IPS-NIHi11 (cell line): ENCODE data around the gene PRCD.
A peak's percentile ranks its signal among the peaks of the same experiment; 100 is the strongest.

Experiments
- DNase-seq: peaks from one replicate; pipeline ENCODE4 v3.0.0; 2012; ENCODE audit warnings: mixed read lengths, low spot score

Gene PRCD

DNA sequence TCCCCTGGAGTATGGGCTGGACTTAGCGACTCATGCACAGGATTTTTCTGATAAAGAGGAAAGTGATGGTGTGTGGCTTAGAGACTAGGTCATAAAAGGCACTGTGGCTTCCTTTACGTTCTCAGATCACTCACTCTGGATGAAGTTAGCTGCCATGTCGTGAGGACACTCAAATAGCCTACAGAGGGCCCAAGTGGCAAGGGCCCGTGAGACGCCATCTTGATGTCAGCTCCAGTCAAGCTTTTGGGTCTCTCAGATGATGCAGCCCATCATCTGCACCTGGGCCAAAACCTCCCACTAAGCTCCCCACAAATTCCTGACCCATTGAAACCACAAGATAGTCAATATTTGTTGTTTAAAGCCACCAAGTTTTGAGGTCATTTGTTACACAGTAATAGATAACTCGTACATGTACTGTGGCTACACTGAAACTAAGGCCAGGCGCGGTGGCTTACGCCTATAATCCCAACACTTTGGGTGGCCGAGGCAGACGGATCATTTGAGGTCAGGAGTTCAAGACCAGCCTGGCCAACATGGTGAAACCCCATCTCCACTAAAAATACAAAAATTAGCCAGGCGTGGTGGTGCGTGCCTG lies 31.1 kb downstream of the PRCD start:
- DNase-seq, result no peak

DNA sequence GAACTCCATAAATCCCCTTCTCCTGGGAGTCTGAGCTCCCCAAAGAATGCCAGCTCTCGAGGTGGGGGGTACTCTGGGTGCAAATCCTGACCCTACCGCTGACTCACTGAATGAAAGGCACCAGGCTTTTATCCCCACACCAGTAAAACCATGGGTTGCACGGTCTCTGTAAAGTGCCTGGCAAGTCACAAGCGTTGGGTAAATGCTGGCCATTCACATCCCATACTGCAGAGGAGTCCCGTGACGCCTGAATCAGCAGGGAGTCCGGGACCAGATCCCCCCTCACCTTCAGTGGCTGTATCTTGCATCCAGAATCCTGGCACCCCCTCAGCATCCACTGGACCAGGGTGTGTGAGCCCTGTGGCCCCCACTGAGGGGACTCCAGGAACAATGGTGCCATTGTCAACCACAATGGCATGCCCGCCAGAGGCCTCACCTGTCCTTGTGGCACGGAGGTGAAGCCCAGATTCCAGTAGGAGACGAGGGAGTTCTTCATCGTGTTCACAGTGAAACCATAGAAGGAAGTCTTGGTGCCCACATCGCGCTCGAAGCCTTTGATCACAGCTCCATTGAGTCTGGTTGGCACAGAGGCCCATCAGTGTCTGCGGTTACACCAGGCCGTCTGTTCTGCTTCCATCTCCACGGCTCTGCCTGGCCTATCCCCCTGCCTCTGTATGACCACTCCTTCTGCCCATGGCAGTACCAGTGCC lies 32.5 kb downstream of the PRCD start:
- no peak for DNase-seq

DNA sequence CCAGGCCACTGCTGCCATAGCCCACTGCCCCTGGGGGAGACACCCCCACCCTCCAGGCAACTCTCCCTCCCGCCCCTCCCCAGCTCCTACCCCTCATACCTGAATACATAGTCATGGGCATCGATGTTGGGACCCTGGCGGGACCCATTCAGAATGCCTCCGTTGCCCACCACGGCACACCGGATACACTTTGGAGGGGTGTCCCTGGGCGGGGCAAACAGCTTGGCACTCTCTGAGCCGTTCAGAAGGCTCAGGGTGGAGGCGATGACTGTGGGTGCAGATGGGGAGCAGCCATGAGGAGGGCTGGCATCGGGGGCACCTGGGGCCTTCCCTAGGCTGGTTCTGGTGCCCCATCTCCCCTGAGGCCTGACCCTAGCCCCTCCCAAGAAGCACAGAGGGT lies 33.3 kb downstream of the PRCD start:
- DNase-seq, result no peak

DNA sequence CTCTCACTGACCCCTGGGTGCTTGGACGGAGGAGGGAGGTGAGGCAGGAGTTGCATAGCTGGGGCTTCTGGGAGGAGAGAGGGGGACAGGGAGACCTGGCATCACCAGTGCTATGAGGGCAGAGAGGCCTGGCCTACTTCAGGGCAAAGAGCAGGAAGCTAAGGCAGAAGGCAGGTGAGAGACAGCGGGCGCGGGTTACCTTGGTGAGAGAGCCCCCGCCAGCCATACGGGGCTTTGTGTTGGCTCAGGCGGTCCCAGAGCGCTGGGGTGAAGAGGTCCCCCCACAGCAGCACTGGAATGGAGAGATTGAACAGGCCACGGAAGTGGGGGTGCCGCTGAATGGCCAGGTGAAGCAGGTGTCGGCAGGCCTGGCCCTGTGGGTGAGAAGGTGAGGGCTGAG lies 34.3 kb downstream of the PRCD start:
- DNase-seq, result no peak

DNA sequence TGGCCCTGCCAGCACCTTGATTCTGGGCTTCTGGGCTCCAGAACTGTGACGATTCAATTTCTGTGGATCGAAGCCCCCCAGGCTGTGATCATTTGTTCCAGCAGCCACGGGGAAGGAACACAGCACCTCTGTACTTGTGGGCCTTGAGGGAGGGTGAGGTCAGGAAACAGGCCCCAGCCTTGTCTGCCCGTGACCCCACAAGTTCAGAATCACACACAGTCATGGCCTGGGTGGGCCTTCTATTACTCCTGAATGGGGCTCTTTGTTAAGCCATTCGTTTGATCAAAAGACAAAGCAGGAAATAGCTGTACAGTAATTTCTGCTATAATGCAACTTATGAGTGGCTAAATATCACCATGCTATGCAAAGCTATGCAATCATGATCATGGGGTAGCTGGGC lies 35.7 kb downstream of the PRCD start:
- no peak for DNase-seq

DNA sequence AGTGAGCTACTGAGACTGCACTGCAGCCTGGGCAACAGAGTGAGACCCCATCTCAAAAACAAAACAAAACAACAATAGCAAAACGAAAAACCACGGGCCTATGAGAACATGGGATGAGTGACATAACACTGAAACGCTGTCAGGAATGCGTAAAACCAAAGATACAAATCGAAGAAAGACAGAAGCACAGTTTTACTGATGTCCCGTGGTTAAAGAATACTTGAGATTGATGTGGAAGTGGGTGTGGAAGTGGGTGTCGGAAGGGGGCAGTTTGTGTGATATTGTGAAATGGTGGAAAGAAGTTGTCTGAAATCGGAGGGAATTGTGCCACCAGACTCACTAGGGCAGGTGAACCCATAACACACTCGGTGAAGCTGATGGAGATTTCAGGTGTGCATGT lies 36.3 kb downstream of the PRCD start:
- DNase-seq, result no peak

DNA sequence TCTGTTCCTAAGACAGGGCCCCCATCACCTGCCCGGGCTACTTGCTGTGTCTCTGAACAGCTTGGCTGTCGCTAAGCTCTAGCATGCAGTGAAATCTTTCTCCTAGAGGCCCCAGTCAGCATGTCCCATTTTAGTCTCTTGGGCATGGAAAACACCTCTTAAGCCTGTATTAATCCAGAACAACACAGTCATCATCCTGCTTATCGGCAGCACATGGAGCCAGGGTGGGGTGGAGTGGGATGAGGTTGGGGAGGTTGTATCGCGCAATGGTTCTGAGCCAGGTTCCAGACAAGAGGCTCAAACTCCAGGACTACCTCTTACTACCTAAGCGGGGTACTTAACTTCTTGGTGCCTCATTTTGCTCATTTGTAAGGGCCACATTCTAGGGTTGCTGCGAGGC lies 38.0 kb downstream of the PRCD start:
- DNase-seq, result no peak

DNA sequence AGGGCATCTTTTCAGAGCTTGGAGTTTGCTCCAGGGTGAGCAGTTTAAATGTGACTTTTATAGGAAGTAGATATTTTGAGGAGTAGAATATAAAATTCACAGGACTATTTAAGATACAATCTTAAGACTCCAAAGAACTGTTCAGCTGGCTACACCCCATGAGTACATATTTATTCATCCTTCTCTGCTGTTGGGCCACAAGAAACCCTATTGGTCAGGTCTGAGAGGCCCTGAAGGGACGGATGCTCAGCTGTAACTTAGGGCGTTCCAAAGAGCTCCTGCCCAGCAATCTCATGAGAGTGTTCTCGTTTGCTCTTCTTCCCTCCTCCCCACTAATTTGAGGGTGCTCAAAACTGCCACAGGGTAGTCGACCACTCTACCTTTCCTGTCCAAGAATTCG lies 38.5 kb downstream of the PRCD start:
- no peak for DNase-seq

DNA sequence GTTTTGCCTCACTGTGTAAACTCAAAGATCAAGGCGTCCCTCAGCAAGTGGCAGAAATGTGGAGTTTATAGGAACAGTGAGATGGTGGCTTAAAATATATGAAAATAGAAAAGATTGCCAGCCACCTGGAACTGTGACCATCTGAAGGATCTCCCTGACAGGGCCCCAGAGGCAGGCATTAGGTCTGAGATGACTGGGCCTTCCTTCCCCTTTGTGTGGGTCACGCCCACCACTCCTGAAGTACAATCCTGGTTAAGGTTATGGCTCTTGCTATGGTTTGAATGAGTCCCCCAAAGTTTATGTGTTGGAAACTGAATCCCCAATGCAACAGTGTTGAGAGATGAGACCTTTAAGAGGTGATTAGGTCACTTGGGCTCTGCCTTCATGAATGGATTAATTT lies 39.4 kb downstream of the PRCD start:
- no peak for DNase-seq

DNA sequence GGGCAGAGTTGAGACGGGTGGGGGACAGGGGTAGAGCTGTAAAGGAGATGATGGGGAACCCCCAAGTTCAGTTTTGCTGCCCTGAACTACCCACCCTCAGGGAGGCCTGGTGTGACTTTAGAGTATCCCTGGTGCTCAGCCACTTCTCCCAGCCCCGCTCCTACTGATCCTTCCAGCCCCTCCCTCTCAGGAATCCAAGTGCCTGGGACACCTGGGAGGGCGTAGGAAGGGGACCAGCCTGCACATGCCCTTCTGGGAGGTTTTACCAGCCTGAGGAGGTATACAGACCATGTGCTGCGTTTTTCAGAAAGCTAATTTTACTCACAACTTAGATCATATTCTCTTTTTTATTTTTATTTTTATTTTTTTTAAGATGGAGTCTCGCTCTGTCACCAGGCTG lies 41.7 kb downstream of the PRCD start:
- DNase-seq, result no peak

DNA sequence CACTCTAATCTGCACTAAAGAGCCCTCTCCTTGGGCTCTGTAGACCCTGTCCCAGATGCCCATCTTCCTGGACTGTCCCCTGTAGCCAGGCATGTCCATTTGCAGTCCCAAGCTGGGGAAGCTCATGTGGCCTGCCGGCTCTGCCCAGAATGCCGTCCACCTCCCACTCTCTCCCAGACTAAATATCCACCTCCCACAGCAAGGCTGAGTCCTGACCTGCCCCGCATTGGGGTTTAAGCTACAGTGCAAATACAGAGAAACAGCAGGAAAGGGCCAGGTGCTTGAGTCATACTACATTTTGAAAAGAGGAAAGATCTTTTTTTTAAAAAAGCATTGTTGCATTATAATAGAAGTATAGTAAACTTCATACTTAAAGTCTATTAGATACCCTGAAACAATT lies 42.8 kb downstream of the PRCD start:
- DNase-seq, result no peak

DNA sequence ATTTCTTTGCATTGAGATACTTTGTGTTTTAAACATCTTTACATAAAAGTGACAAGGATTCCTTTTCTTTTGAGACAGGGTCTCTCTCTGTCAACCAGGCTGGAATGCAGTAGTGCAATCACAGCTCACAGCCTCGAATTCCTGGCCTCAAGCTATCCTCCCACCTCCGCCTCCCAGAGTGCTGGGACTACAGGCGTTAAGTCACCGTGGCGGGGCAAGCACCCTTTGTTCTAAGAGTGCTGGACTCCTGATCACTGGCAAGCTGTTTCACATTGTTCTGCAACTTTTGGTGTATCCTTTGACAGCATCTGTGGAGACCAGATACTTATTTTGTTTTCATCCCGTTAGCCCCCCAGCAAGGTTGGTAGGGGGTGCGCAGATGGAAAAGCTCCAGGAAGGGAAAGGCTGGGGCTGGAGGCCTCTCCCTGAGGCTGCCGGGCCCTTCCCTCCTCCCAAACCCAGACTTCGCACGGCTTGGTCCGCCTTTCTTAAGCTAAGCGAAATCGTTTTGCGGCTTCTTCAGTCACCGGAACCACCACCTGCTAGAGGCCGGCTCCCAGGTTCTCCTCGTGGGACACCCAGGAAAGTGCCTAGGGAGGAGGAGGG lies 44.7 kb downstream of the PRCD start:
- no peak for DNase-seq

DNA sequence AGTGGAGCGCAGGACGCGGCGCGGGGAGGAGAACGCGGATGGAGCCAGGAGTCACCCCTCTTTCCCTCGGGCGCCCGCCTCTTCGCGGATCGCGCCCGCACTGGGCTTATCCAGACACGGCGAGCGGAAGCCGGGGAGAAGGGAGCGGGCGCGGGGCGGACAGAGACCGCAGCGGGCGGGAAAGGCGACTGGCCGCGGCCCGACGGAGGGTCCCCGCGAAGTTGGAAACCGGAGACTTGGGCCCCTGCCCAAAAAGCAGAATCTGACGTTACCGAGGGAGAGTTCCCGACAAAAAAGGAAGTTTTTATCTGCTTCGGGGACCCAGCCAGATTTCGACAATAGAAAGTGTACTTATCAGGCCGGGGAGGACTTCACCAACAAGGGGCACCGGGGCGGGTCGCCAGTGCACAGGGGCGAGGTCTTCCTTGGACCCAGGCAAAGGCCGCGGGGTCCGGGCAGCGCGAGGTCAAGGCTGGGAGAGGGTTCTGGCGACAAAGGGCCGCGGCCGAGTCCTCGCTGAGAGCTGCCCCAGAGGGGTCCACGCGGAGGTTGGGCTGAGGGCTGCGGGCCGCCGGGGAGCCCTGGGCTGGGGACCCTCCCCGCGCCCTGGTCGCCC lies 45.3 kb downstream of the PRCD start:
- DNase-seq, result peak; percentile 46

DNA sequence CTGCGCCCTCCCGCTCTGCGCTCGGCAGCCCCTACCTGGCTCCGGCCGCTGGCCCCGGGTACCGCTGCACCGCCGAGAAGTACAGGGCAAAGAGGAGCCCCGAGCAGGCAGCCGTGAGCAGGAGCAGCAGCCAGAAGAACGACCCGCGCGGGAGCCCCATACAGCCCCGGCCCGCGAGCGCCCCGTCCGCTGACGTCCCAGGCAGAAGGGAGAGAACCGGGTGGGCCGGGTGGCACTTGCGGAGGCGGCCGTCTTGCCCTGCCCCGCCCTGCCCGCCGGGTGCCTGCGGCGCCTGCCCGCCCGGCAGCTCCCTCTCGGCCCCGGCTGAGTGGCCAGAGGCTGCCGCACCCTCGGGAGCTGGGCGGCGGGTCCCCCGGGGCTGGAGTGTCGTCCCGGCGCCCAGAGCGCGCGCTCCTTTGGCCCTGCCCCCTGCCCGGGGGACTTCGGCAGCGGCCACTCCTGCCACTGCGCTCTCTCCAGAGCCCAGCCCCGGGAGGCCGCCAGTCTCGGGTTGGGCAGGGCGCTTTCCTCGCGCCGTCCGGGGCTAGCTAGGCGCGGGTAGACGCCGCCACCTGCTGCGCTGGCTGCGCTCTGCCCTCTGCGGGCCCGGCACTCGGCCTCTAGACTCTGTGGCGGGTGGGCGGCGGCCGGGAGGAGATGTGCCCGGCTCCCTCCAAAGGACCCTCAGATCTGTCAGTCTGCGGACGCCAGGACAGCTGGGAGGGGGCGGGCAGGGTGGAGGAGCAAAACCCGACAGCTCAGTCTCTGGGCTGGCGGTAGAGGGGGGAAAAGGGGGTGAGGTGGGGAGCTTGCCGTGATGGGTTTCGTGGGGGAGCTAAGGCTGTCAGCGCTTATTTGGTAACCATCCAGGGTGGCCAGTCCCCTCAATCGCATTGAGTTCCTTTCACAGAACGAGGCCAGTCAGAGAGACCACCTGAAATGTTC lies 46.1 kb downstream of the PRCD start, which contains the start of gene ST6GALNAC2:
ST6GALNAC2 (minus strand) TSS at position 212 of the 945 bp plus-strand sequence; CDS start at position 160, 52 bp downstream.
- DNase-seq, result peak; percentile 73

DNA sequence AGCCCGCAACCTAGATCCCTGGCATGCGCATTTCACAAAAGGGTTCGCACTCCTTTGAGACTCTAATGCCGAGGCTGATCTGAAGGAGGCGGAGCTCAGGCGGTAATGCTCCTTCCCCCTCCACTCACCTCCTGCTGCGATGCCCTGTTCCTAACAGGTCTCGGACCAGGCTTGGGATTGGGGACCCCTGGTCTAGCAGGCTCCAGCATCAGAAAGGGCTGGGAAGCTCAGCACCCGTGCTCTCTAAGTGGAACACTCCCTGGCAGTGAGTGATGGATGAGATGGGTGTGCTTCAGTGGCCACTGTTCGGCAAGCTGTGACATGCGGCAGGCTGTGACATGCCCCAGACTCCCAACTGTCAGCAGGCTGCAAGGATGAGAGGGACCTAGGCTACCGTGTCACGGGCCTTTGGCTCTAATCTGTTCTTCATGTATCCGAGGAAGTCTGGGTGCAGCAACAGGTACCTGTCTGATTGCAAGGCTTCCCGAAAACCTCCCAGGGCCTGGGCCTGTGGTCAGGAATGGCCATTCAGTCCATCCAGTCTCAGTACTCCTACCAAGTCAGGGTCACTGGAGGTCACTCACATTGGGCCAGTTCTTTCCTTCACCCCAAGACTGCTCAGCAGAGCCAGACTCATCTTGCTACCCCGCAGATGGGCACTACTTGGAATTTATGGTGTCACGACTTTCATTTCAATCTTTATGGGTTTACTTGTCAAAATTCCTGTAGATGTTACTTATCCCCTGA lies 47.1 kb downstream of the PRCD start:
- no peak for DNase-seq

DNA sequence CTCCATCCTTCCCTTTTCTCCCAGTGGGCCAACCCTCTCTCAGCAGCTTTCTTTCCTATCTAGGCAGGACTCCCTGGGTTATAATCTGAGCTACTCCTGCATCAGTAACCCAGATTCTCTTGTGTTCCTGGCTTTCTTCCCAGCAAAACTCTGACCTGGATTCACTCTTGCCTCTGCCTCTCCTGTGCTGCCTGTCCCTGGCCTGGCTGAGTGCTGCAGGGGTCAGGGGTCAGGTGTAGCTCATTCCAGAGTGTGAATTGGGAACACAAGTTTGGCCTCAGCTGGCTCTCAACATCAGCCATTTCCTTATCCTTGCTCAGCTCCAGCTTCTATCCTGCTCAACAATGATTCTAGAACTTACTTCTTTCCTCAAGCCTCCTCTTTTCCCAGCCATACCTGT lies 48.3 kb downstream of the PRCD start:
- DNase-seq, result no peak

DNA sequence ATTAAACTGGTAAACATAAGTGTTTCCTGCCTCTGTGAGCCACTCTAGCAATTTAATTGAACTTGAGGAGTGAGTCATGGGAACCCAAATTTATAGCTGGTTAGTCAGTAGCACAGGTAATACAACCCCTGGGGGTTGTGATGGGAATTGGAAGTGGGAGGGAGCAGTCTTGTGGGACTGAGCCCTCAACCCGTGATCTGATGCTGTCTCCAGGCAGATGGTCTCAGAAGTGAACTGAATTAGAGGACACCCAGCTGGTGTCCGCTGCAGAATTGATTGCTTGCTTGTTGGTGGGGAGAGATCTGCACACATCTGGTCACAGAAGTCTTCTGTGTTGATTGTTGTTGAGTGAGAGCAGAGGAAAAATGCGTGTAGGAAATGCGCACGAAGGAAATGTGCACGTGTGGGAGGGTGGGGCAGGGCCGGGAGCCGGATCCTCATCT lies 53.6 kb downstream of the PRCD start:
- DNase-seq, result no peak

DNA sequence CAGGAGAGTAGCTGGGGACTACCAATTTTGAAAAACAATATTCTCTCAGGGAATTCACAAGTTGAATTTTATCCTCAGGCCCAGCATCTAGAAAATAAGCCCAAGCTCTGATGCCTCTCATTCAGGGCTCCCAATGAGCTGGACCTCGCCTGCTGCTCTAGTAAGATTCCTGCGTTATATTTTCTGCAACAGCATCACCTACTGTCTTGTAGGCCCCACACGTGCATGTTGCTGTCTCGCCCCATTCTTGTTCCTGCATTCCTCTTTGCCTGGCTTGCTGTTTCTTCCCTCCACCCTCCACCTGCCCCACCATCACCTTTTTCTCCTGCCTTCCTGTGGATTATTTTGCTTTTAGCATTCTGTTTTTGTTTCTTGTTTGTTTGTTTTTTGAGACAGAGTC lies 54.1 kb downstream of the PRCD start:
- DNase-seq, result no peak

DNA sequence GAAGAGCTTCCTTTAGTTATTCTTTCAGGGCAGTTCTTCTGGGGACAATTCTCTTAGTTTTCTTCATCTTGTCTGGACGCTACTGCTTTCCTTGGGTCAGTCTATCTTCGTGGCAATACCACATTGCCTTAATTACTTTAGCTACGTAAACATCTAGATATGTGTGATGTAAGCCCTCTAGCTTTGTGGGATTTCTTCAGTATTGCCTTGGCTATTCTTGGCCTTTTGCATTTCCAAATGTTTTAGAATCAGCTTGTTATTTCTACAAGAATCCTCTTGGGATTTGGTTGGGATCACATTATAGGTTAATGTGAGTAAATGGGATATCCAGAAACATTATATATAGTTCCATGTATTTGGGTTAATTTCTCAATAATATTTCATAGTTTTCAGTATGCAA lies 54.8 kb downstream of the PRCD start:
- no peak for DNase-seq
